HG03066 (cell line): ENCODE measurements around the gene CYSTM1.
"Not testable (repeated sequence)": the region's sequence is repeated elsewhere in the genome, so short reads cannot be mapped to it uniquely, and the experiment has no call there.

Source experiments
- ATAC-seq: cut with Tn5 transposase; IDR thresholded peaks from one replicate; pipeline ENCODE4 v1.9.1; 2021; ENCODE audit warnings: low read depth; ENCODE audit not compliant: unreplicated experiment

CYSTM1 gene

DNA sequence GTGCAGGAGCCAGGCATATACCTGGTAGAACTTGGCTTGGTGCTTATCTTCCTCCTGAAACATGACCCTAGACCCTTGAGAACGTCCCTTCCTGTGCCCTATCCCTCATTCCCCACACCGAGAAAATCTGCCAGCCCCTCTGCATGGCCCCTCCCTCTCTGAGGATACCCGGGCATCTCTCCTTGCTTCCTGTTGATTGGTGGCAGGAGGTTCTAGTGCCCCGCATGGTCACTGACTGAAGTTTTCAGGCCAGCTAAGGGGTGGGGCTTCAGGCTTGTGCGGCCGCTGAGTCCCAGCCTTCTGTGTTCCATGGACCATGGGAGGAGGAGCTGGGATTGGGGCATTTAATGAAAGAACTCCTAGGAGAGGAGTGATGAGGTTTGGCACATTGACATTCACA lies 26.5 kb upstream of the CYSTM1 start:
- ATAC-seq = no peak

- no peak for ATAC-seq
These were observed 24.8 kb upstream of the CYSTM1 start for GRCh38 chr5:140150201-140150600.

- ATAC-seq = no peak
These were observed 23.6 kb upstream of the CYSTM1 start for GRCh38 chr5:140151144-140152021.

GRCh38 chr5:140152022-140152999 lies 22.7 kb upstream of the CYSTM1 start:
- no peak for ATAC-seq

- ATAC-seq = no peak
These were observed 21.7 kb upstream of the CYSTM1 start for GRCh38 chr5:140153255-140153654.

DNA sequence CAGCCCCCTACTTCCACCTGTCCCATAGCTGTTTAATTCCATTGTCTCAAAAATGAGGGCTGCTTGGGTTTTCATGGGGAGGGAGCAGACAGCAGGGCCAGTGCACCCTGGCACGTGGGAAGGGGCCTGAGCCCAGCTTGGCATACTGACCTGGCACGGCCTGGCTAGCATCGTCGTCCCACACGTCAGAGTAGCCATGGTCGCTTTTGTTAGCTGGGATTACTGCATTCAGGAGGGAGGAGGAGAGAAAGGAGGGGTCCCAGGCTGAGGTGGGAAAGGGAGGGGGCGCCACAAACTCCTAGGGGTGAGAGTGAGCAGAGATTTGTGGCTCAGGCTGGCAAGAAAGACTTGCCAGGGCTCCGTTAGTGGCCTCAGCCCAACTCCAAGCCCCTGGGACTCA lies 21.1 kb upstream of the CYSTM1 start:
- no peak for ATAC-seq

DNA sequence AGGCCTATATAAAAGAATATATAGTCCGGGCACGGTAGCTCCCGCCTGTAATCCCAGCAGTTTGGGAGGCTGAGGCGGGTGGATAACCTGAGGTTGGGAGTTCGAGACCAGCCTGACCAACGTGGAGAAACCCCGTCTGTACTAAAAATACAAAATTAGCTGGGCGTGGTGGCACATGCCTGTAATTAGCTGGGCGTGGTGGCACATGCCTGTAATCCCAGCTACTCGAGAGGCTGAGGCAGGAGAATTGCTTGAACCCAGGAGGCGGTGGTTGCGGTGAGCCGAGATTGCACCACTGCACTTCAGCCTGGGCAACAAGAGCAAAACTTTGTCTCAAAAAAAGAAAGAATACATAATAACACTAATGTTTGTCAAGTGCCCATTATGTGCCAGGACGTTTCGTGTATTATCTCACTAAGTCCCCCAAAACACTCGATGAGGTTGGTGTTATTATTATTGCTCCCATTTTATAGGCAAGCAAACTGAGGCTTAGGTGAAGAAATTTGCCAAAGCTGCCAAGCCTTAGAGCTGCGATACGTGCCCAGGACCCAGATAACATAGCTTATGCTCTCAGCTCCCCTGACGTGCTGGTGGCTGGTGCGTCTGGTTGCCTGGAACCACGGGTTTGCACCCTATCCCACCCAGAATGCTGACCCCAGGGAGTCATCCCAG lies 20.1 kb upstream of the CYSTM1 start:
- ATAC-seq = not testable (repeated sequence)

GRCh38 chr5:140157032-140157781 lies 17.8 kb upstream of the CYSTM1 start:
- peak; percentile 98 for ATAC-seq

DNA sequence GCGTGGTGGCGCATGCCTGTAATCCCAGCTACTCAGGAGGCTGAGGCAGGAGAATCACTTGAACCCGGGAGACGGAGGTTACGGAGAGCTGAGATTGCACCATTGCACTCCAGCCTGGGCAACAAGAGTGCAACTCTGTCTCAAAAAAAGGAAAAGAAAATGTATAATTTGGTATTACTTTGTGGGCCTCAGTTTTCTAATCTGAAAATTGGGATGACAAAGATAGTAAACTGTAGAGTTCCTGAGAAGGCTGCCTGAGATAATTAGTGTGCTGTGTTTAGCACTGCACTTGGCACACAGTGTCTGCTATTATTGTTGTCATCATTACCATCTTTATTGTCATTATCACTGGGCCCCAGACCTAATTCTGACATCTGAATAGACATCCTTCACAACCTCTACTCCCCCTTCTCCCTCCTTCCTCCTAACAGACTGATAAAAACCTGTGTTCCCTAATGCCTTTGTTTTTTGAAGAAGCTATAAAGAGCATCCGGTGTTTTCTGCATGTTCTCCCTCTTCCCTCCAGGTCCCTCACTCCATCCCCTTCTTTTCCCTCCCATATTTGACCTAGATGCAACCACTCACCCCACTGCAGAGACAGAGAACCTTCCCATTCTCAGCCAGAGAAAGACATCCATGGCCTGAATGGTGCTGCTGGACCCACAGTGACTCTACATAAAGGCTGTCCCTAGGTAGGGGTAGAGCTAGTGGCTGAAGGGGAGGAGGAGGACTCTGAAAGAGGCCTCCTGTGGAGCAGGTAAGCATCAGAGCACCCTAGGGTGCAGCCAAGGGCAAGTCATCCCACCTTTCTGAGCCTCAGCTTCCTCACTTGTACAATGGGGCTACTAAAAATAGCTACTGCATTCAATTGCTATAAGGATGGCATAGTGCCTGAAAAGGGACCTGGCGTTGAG lies 15.7 kb upstream of the CYSTM1 start:
- no peak for ATAC-seq

- ATAC-seq = no peak
These were observed 12.7 kb upstream of the CYSTM1 start for GRCh38 chr5:140162275-140162674.

GRCh38 chr5:140162781-140163180 lies 12.2 kb upstream of the CYSTM1 start:
- no peak for ATAC-seq

DNA sequence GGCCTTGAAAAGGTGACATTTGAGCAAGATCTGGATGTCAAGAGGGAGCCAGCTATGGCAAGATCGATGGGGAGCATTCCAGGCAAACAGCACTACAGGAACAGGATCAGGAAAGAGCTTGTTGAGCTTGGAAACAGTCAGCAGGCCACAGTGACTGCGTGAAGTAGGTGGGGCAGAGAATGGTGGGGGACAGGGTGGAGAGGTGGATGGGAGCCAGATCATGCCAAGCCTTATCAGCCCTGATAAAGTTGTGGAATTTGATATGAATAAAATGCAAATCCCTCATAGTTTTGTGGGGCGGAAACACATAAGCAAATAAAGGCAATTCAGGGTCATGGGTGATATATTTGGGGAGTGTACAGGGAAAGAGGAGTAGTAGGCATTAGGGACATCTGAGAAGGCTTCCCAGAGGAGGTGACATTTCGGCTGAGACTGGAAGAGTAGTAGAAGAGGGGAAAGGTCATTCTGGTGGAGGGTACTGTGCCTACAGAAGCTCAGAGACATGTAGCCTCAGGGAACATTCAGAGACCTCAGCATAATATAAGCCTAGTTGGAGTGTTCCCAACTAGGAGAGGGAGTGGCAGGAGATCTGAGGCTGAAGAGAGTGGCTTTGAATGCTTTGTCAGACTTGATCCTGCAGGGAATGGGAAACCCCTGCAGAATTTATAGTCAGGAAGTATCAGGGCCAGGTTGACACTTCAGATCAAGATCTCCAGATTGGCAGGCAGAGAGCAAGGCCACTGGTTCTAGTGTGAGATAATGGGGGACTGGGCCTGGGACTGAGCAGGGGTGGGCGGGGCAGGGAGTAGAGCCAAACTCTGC lies 9.7 kb upstream of the CYSTM1 start:
- no peak for ATAC-seq

DNA sequence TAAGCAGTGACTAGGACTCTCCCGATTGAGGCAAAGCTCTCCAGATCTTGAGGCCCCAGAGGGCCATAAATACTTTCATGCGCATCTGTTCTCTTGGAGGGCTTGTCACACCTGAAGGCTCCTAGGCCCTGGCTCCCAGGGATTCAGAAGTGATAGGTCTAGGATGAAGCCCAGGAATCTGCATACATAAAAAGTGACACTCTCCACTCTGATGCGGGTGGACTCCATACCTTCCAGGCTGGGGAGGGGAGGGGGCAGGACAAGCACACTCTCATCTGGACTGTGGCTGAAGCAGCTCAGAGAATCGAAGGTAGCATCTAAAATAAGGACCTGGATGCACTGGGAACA lies 9.1 kb upstream of the CYSTM1 start:
- ATAC-seq = no peak

- no peak for ATAC-seq
These were observed 8.1 kb upstream of the CYSTM1 start for GRCh38 chr5:140166911-140167310.

DNA sequence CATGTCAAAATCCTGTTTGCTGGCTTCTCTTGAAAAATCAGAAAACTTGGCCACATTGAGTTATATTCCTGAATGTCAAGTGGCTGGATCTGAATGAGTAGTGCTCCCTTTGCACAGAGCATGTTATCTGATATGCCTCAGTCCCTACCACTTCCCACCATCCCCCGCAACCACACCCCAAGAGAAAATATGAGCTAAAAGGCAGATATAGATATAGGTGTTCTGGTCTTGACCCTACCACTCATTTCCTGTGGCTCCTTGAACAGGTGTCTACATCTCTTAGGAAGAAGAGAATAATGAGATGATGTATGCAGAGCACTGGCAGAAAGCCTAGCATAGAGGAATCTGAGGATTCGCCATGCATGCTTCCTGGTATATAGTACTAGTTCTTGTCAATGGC lies 6.6 kb upstream of the CYSTM1 start:
- ATAC-seq = no peak

- no peak for ATAC-seq
These were observed 5.6 kb upstream of the CYSTM1 start for GRCh38 chr5:140169410-140169809.

GRCh38 chr5:140172483-140172882 lies 2.5 kb upstream of the CYSTM1 start:
- ATAC-seq = no peak

- no peak for ATAC-seq
These were observed 974 bp upstream of the CYSTM1 start for GRCh38 chr5:140174014-140174413.
